Esophagus squamous epithelium (tissue), 5 donors: ENCODE data around the gene ZMYND8. TPM values are rescaled to one million over a fixed set of nuclear protein-coding genes. Genes with fewer than 3 reads are reported as not detected.
A peak's percentile ranks its signal among the peaks of the same experiment; 100 is the strongest.
"Not testable (repeated sequence)": the region's sequence is repeated elsewhere in the genome, so short reads cannot be mapped to it uniquely, and the experiment has no call there.

ENCODE experiments used
- DNase-seq: peaks from one replicate; lab custom pipeline; 2025; lab: John Stamatoyannopoulos, UW
- H3K27ac ChIP-seq, 4 donors: fragments of 200-600 bp; sonication (generic); one replicate each; pipeline ENCODE4 v1.5.1; 2016 to 2019; ENCODE audit warnings: mild to moderate bottlenecking in 1 of 4
- H3K27me3 ChIP-seq, 4 donors: fragments of 200-600 bp; sonication (generic); 1 replicate in 3 of 4; 2 replicates in 1 of 4; pipeline versions ENCODE4 v1.5.1 to v1.6.0; 2017 to 2021; ENCODE audit warnings: antibody characterized with exemption in 1 of 4
- H3K36me3 ChIP-seq, 3 donors: fragments of 200-600 bp; sonication (generic); one replicate each; pipeline ENCODE4 v1.5.1; 2016 to 2019
- H3K4me1 ChIP-seq, 3 donors: fragments of 200-600 bp; sonication (generic); one replicate each; pipeline ENCODE4 v1.5.1; 2017 to 2019
- H3K4me3 ChIP-seq, 4 donors: fragments of 200-600 bp; sonication (generic); 1 replicate in 3 of 4; 2 replicates in 1 of 4; pipeline ENCODE4 v1.5.1; 2016 to 2019; ENCODE audit warnings: mild to moderate bottlenecking in 2 of 4, moderate library complexity in 1 of 4
- H3K9me3 ChIP-seq, 3 donors: fragments of 200-600 bp; sonication (generic); one replicate each; pipeline ENCODE4 v1.5.1; 2016 to 2019
- CTCF ChIP-seq, 6 experiments: fragments of 450-650 bp in 4 of 6; fragments of 200-600 bp in 2 of 6; sonication (generic) in 2 of 6; IDR thresholded peaks; one replicate each; pipeline ENCODE4 v1.5.1; 2016 to 2019; ENCODE audit warnings: antibody characterized with exemption in 6 of 6, mild to moderate bottlenecking in 4 of 6, moderate library complexity in 4 of 6
- POLR2A ChIP-seq, 4 donors: fragments of 450-650 bp; IDR thresholded peaks; one replicate each; pipeline ENCODE4 v1.6.1; 2017; ENCODE audit warnings: antibody characterized with exemption in 4 of 4, mild to moderate bottlenecking in 4 of 4, moderate library complexity in 3 of 4
- WGBS, 2 donors: methylation state at CpG; one replicate each; pipeline ENCODE4 v1.1.5; 2018; 5-methylcytosine and 5-hydroxymethylcytosine counted together
- intact Hi-C: fragments of 100-400 bp; cut with DNase I; formaldehyde crosslinking; loops from one replicate; pipeline ENCODE4 v1.15.0; 2022
- total RNA-seq, 4 donors: library from RNA; depleted of rRNA; stranded (reverse); fragments of >200 nt; gene quantifications; one replicate each; pipeline ENCODE4 v1.1.0, GENCODE V29; 2016
- donor health status: DM: yes; HTN: yes; CAD: no.

ZMYND8 gene
- total RNA-seq, 4 donors from 2014 or later, result 21.5 to 26.3 (median 24.3) TPM

GRCh38 chr20:47265984-47266383 is 90.5 kb downstream of the ZMYND8 start:
- DNase-seq, result no peak
- WGBS, 2 donors, result 80 to 100% methylated on average over 1 to 2 of the region's 5 CpGs
- Histone ChIP-seq H3K27ac (no peak overlapping the region), H3K4me3 (no peak overlapping the region), H3K9me3 (no peaks in the 10 kb centered on the region), H3K27me3 (no peaks in the 10 kb centered on the region), H3K36me3 (peaks cover 5 to 99% (median 16%) of the 10 kb centered on the region in 3 donors), H3K4me1 (peaks cover 0 to 12% (median 4%) of the 10 kb centered on the region in 3 donors)
- TF ChIP-seq CTCF (IDR thresholded peaks at IDR 0.05) (no peak), POLR2A (IDR thresholded peaks at IDR 0.05) (no peak)
- intact Hi-C loops, result no loop called here

GRCh38 chr20:47265214-47265613 is 91.3 kb downstream of the ZMYND8 start:
- no peaks in the 10 kb centered on the region for H3K9me3 ChIP-seq
- peaks cover 0 to 12% (median 4%) of the 10 kb centered on the region in 3 donors for H3K4me1 ChIP-seq
- DNase-seq, result no peak
- no peak for TF ChIP-seq CTCF (IDR thresholded peaks at IDR 0.05)
- no peak for TF ChIP-seq POLR2A (IDR thresholded peaks at IDR 0.05)
- 85% methylated on average over 6 of the region's 6 CpGs for WGBS, 2 donors
- H3K4me3 ChIP-seq, result no peak overlapping the region
- H3K27me3 ChIP-seq, result no peaks in the 10 kb centered on the region
- no peak overlapping the region for H3K27ac ChIP-seq
- H3K36me3 ChIP-seq, result peaks cover 12 to 99% (median 24%) of the 10 kb centered on the region in 3 donors
- intact Hi-C loops, result no loop called here

- 82 to 84% methylated on average over 12 to 14 of the region's 14 CpGs for WGBS, 2 donors
- H3K9me3 ChIP-seq, intact Hi-C loops, H3K27me3 ChIP-seq, H3K4me3 ChIP-seq, DNase-seq: not testable (repeated sequence)
- peak overlapping the region in 1 of 4 donors; percentile 56 for H3K27ac ChIP-seq
- peaks cover 13 to 99% (median 24%) of the 10 kb centered on the region in 3 donors for H3K36me3 ChIP-seq
- H3K4me1 ChIP-seq, result peaks cover 0 to 18% (median 4%) of the 10 kb centered on the region in 3 donors
Observed at GRCh38 chr20:47264137-47264769, 92.2 kb downstream of the ZMYND8 start.

- no peak for DNase-seq
- WGBS, 2 donors, result 48 to 61% methylated on average over 5 of the region's 5 CpGs
- Histone ChIP-seq H3K27me3 (no peaks in the 10 kb centered on the region), H3K4me1 (peaks cover 0 to 25% (median 4%) of the 10 kb centered on the region in 3 donors), H3K4me3 (no peak overlapping the region), H3K27ac (peak overlapping the region in 3 of 4 donors; percentile 4 to 56 (median 17)), H3K36me3 (peaks cover 13 to 99% (median 24%) of the 10 kb centered on the region in 3 donors), H3K9me3 (no peaks in the 10 kb centered on the region)
- intact Hi-C loops, result no loop called here
- no peak for TF ChIP-seq CTCF (IDR thresholded peaks at IDR 0.05)
- TF ChIP-seq POLR2A (IDR thresholded peaks at IDR 0.05), result no peak
Observed at GRCh38 chr20:47263465-47264084, 92.9 kb downstream of the ZMYND8 start.

GRCh38 chr20:47263080-47263464 is 93.4 kb downstream of the ZMYND8 start:
- no peaks in the 10 kb centered on the region for H3K9me3 ChIP-seq
- peaks cover 0 to 30% (median 4%) of the 10 kb centered on the region in 3 donors for H3K4me1 ChIP-seq
- no peak for DNase-seq
- no peak for TF ChIP-seq CTCF (IDR thresholded peaks at IDR 0.05)
- no peak for TF ChIP-seq POLR2A (IDR thresholded peaks at IDR 0.05)
- peak overlapping the region in 3 of 4 donors; percentile 4 to 56 (median 17) for H3K27ac ChIP-seq
- H3K27me3 ChIP-seq, result no peaks in the 10 kb centered on the region
- H3K4me3 ChIP-seq, result no peak overlapping the region
- H3K36me3 ChIP-seq, result peaks cover 15 to 96% (median 24%) of the 10 kb centered on the region in 3 donors
- intact Hi-C loops, result no loop called here
- WGBS, 2 donors, result 73 to 84% methylated on average over 3 of the region's 3 CpGs
